Coronary artery (tissue), 2 donors: ENCODE results near the gene NPAS3.

Experiments
- DNase-seq: peaks from one replicate; pipeline ENCODE4 v3.0.0-alpha.2; 2017; ENCODE audit warnings: low spot score
- H3K27ac ChIP-seq, 2 donors: fragments of 200-600 bp; sonication (generic); one replicate each; pipeline ENCODE4 v1.5.1; 2016 to 2019
- H3K4me3 ChIP-seq: fragments of 200-600 bp; sonication (generic); 2 replicates; pipeline ENCODE4 v1.5.1; 2016; ENCODE audit warnings: mild to moderate bottlenecking, moderate library complexity
- TF ChIP-seq, protein P1 (sequence below): fragments of 200-600 bp; sonication (generic); IDR thresholded peaks from one replicate; pipeline ENCODE4 v1.5.1; 2019; ENCODE audit warnings: antibody characterized with exemption

The NPAS3 gene

DNA sequence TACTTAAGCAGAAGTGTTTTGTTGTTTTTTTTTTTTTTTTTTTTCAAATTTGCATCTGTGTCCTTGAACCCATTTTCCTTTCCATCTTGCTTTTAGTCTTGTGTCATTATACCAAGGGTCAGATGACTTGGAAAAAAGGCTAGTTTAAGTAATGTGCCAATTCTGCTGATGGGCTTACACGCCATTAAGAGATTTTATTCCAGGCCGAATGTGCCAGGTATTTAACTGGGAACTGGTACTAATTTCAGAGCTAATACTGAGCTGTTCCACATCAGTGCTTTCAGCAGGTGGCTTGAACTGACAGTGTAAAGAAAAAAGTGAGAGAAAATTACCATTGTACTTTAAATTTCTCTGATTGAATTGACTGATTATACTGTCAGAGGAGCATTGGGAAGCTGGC is 224.9 kb downstream of the NPAS3 start:
- TF ChIP-seq, protein P1, sequence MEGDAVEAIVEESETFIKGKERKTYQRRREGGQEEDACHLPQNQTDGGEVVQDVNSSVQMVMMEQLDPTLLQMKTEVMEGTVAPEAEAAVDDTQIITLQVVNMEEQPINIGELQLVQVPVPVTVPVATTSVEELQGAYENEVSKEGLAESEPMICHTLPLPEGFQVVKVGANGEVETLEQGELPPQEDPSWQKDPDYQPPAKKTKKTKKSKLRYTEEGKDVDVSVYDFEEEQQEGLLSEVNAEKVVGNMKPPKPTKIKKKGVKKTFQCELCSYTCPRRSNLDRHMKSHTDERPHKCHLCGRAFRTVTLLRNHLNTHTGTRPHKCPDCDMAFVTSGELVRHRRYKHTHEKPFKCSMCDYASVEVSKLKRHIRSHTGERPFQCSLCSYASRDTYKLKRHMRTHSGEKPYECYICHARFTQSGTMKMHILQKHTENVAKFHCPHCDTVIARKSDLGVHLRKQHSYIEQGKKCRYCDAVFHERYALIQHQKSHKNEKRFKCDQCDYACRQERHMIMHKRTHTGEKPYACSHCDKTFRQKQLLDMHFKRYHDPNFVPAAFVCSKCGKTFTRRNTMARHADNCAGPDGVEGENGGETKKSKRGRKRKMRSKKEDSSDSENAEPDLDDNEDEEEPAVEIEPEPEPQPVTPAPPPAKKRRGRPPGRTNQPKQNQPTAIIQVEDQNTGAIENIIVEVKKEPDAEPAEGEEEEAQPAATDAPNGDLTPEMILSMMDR, result no peak
- no peak for DNase-seq
- no peak overlapping the region for H3K27ac ChIP-seq
- no peak overlapping the region for H3K4me3 ChIP-seq

DNA sequence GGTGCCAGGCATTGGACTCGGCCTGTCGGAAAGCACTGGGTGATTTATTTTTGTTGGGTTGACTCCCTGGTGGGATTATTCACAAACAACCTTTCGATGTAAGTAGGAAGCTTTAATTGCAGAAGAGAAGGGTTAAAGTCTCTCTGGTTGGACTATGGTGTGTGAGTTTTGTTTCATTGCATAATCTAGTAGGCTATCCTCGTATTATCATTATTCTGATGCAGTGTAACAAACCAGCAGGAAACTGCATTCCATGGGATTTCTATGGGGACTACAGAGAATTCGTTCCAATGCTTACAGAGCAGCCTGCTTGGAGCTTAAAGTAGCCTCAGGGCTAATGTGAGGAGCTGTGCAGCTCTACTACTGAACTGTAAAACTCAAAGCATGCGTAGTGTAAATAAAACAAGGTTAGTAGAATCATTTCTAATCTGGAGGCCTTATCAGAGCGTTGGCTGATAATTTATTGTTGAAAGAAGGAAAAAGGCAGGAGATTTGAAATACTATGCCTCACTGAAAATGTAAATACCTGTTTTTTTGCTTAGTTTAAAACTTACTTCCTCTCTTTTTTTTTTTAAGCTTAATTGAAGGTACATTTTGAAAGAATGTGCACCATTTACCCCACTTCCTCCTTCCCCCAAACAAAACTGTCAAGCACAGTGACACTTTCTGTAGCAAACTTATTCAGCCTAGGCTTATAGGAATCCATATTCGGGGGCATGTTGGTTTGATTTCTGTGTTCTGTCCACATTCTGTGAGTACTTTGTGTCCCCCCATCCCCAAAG is 226.7 kb downstream of the NPAS3 start:
- TF ChIP-seq, protein P1, result no peak
- H3K4me3 ChIP-seq, result no peak overlapping the region
- no peak for DNase-seq
- no peak overlapping the region for H3K27ac ChIP-seq

DNA sequence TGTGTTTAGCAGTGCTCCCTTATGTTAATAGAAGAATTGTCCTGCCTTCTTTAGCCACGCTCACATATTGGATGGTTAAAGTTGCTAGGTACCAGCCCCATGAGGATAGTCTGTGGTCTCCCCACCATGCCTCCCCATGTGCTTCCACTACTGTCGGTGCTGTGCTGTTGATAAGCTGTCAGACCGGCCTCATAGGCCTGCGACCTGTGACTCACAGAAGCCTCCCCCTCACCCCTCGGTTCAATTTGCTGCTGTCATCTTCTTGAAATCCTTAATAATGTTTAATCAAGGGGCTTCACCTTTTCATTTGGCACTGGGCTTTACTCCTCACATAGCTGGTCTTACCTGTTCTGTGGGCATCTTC is 227.2 kb downstream of the NPAS3 start:
- TF ChIP-seq, protein P1, result no peak
- no peak overlapping the region for H3K27ac ChIP-seq
- H3K4me3 ChIP-seq, result no peak overlapping the region
- DNase-seq, result no peak

DNA sequence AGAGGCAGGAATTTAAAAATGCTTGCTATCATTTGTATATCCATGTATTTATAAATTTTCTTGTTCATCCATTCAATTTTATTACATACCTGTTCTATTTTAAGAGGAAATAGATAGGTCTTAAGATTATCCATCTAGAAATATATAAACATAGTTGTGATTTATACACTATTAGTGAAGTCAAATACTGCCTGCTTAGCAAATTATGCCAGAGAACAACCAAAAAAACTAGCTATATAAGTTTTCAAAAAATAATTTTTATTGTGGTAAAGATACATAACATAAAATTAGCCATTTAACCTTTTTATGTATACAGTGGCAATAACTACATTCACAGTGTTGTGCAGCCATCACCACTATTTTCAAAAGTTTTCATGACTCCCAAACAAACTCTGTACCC is 237.3 kb downstream of the NPAS3 start:
- no peak for DNase-seq
- TF ChIP-seq, protein P1, result no peak
- H3K4me3 ChIP-seq, result no peak overlapping the region
- H3K27ac ChIP-seq, result no peak overlapping the region

DNA sequence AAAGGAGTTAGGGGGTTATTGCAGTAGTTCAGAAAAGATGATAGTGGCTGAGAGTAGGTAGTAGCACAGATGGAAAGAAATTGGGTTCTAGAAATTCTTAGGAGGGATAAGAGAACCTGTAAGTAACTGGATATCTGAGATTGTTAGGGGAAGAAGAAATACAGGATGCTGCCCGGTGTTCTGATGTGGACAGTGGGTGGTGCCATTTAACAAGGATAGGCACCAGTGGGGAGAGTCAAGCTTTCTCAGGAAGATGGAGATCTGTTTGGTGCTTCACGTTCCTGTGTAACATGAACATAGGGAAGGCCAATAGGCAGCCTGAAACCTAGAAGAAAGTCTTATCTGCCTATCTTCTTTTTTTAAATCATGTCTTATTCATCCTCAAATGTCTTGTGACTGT is 245.9 kb downstream of the NPAS3 start:
- no peak overlapping the region for H3K4me3 ChIP-seq
- H3K27ac ChIP-seq, result no peak overlapping the region
- DNase-seq, result no peak
- TF ChIP-seq, protein P1, result no peak

DNA sequence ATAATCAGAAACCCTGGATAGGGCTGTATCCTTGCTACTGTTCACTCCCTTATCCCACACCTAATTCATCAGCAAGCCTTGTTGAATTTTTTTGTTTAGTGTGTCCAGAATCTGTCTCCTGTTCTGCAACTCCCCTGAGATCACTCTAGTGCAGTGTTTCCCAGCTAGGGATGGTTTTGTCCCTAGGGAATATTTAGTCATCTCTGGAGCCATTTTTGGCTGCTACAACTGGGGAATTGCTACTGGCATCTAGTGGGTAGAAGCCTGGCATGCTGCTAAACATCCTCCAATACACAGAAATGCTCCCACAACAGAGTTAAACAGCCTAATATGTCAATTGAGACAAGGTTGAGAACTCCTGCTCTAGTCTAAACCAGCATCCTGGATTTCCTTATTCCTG is 248.0 kb downstream of the NPAS3 start:
- no peak overlapping the region for H3K27ac ChIP-seq
- H3K4me3 ChIP-seq, result no peak overlapping the region
- TF ChIP-seq, protein P1, result no peak
- no peak for DNase-seq

DNA sequence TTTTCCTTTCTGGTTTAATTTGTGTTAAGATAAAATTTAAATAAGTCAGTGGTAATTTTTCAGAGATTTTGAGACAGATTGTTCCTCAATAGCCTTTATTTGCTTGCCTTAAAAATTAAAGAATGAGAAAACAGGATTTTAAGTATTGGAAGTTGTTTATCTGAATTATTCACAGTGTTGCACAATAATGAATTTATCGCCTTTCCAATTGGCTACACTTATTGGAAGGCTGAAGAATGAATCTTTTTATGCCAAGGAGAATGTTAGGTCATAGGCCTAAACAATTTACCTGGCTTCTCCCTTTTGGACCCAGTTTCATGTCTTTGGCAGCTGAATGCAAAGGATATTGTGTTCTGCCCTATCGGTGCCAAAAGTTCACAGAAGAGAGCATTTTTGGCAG is 250.2 kb downstream of the NPAS3 start:
- Histone ChIP-seq H3K27ac (no peak overlapping the region), H3K4me3 (no peak overlapping the region)
- DNase-seq, result no peak
- TF ChIP-seq, protein P1, result no peak
